ENCODE measurements around the gene NRCAM. TPM values are rescaled to one million over a fixed set of nuclear protein-coding genes. Genes with fewer than 3 reads are reported as not detected.

NRCAM gene
- total RNA-seq, 1 donor from 2014 or later: 9.5 TPM

GRCh38 chr7:108137040-108137439 lies 319.2 kb downstream of the NRCAM start:
- TF ChIP-seq CTCF (IDR thresholded peaks at IDR 0.05): no peak
- Mint-ChIP-seq H3K9me3 (ENCODE audit: low read depth) (peaks cover 5% of the 10 kb centered on the region), H3K4me3 (ENCODE audit: unreplicated experiment) (no peak overlapping the region), H3K27ac (ENCODE audit: unreplicated experiment) (no peak overlapping the region), H3K27me3 (ENCODE audit: low read depth) (no peaks in the 10 kb centered on the region), H3K4me1 (ENCODE audit: low read depth) (peaks cover 32% of the 10 kb centered on the region), H3K36me3 (ENCODE audit: low read depth) (no peaks in the 10 kb centered on the region)
- DNase-seq (ENCODE audit: low spot score): no peak

GRCh38 chr7:108136191-108136688 lies 320.0 kb downstream of the NRCAM start:
- H3K4me1 Mint-ChIP-seq (ENCODE audit: low read depth): peaks cover 32% of the 10 kb centered on the region
- no peaks in the 10 kb centered on the region for H3K36me3 Mint-ChIP-seq (ENCODE audit: low read depth)
- no peaks in the 10 kb centered on the region for H3K27me3 Mint-ChIP-seq (ENCODE audit: low read depth)
- peaks cover 5% of the 10 kb centered on the region for H3K9me3 Mint-ChIP-seq (ENCODE audit: low read depth)
- no peak overlapping the region for H3K4me3 Mint-ChIP-seq (ENCODE audit: unreplicated experiment)
- TF ChIP-seq CTCF (IDR thresholded peaks at IDR 0.05): no peak
- no peak for DNase-seq (ENCODE audit: low spot score)
- no peak overlapping the region for H3K27ac Mint-ChIP-seq (ENCODE audit: unreplicated experiment)

- H3K9me3 Mint-ChIP-seq (ENCODE audit: low read depth): peaks cover 5% of the 10 kb centered on the region
- H3K4me1 Mint-ChIP-seq (ENCODE audit: low read depth): peaks cover 37% of the 10 kb centered on the region
Measured at GRCh38 chr7:108135446-108136190, 320.6 kb downstream of the NRCAM start.

GRCh38 chr7:108134486-108134885 lies 321.8 kb downstream of the NRCAM start:
- TF ChIP-seq CTCF (IDR thresholded peaks at IDR 0.05): no peak
- H3K9me3 Mint-ChIP-seq (ENCODE audit: low read depth): peaks cover 5% of the 10 kb centered on the region
- no peaks in the 10 kb centered on the region for H3K36me3 Mint-ChIP-seq (ENCODE audit: low read depth)
- no peak overlapping the region for H3K27ac Mint-ChIP-seq (ENCODE audit: unreplicated experiment)
- H3K4me1 Mint-ChIP-seq (ENCODE audit: low read depth): peaks cover 35% of the 10 kb centered on the region
- no peak overlapping the region for H3K4me3 Mint-ChIP-seq (ENCODE audit: unreplicated experiment)
- no peak for DNase-seq (ENCODE audit: low spot score)
- no peaks in the 10 kb centered on the region for H3K27me3 Mint-ChIP-seq (ENCODE audit: low read depth)

More at GRCh38 chr7:108135446-108136190, 320.6 kb downstream of the NRCAM start:
- TF ChIP-seq CTCF (IDR thresholded peaks at IDR 0.05): no peak
- Mint-ChIP-seq H3K27me3 (ENCODE audit: low read depth) (no peaks in the 10 kb centered on the region), H3K36me3 (ENCODE audit: low read depth) (no peaks in the 10 kb centered on the region), H3K27ac (ENCODE audit: unreplicated experiment) (no peak overlapping the region), H3K4me3 (ENCODE audit: unreplicated experiment) (no peak overlapping the region)
- no peak for DNase-seq (ENCODE audit: low spot score)

GRCh38 chr7:108132551-108133265 lies 323.5 kb downstream of the NRCAM start:
- H3K4me1 Mint-ChIP-seq (ENCODE audit: low read depth): peaks cover 26% of the 10 kb centered on the region
- DNase-seq (ENCODE audit: low spot score): no peak
- peaks cover 4% of the 10 kb centered on the region for H3K9me3 Mint-ChIP-seq (ENCODE audit: low read depth)
- H3K27me3 Mint-ChIP-seq (ENCODE audit: low read depth): no peaks in the 10 kb centered on the region
- H3K4me3 Mint-ChIP-seq (ENCODE audit: unreplicated experiment): no peak overlapping the region
- H3K36me3 Mint-ChIP-seq (ENCODE audit: low read depth): no peaks in the 10 kb centered on the region
- H3K27ac Mint-ChIP-seq (ENCODE audit: unreplicated experiment): no peak overlapping the region
- TF ChIP-seq CTCF (IDR thresholded peaks at IDR 0.05): no peak
